H1 (cell line): ENCODE data around the gene P3H1. TPM values are rescaled to one million over a fixed set of nuclear protein-coding genes. Genes with fewer than 3 reads are reported as not detected.

ENCODE experiments used
- CTCF ChIA-PET: fragments of 300-600 bp; sonication (Branson Sonifier 250); formaldehyde crosslinking; loops from one replicate; lab custom pipeline; 2021; ENCODE audit not compliant: partially characterized antibody; lab: Charles Lee
- POLR2A ChIA-PET: fragments of 300-600 bp; sonication (Branson Sonifier 250); formaldehyde crosslinking; loops from one replicate; lab custom pipeline; 2021; ENCODE audit warnings: inconsistent platforms; ENCODE audit not compliant: partially characterized antibody; lab: Charles Lee
- DNase-seq, 2 experiments: peaks; one replicate each; pipeline versions ENCODE4 v3.0.0 to v3.0.0-alpha.2; 2010 to 2022; ENCODE audit warnings: low spot score in 2 of 2, low read depth in 1 of 2, mixed read lengths in 1 of 2
- FAIRE-seq: peaks from 2 replicates; lab custom pipeline; 2011; peaks lifted over from hg19 to GRCh38; lab: Jason Lieb, UNC
- H2AFZ ChIP-seq: 2 replicates; pipeline ENCODE4 v1.8.1; 2012; ENCODE audit warnings: low read length, inconsistent platforms
- H2AK5ac ChIP-seq: 2 replicates; pipeline ENCODE4 v1.6.1; 2013; ENCODE audit warnings: low read depth, low read length
- H2BK120ac ChIP-seq: replicated peaks from 2 replicates; pipeline ENCODE3; 2013; ENCODE audit warnings: low read depth, low read length, inconsistent platforms
- H2BK12ac ChIP-seq: 2 replicates; pipeline ENCODE4 v1.6.1; 2013; ENCODE audit warnings: low read depth, low read length
- H2BK15ac ChIP-seq: 2 replicates; pipeline ENCODE4 v1.6.1; 2013; ENCODE audit warnings: low read length
- H2BK20ac ChIP-seq: 2 replicates; pipeline ENCODE4 v1.6.1; 2013; ENCODE audit warnings: low read length
- H2BK5ac ChIP-seq: 2 replicates; pipeline ENCODE4 v1.6.1; 2013; ENCODE audit warnings: low read depth, low read length
- H3K14ac ChIP-seq: 2 replicates; pipeline ENCODE4 v1.6.1; 2013; ENCODE audit warnings: inconsistent platforms; ENCODE audit not compliant: insufficient read length
- H3K18ac ChIP-seq: 2 replicates; pipeline ENCODE4 v1.6.1; 2013; ENCODE audit warnings: low read length; ENCODE audit errors: extremely low read depth
- H3K23ac ChIP-seq: 2 replicates; pipeline ENCODE4 v1.6.1; 2013; ENCODE audit warnings: inconsistent platforms; ENCODE audit not compliant: insufficient read length
- H3K23me2 ChIP-seq: 2 replicates; pipeline ENCODE4 v1.6.1; 2013; ENCODE audit warnings: low read depth, low read length
- H3K27ac ChIP-seq: 2 replicates; pipeline ENCODE4 v1.6.1; 2011; ENCODE audit warnings: low read depth, low read length, inconsistent platforms
- H3K27me3 ChIP-seq, 4 experiments: replicated peaks in 1 of 4; 1 replicate in 1 of 4; 2 replicates in 3 of 4; pipeline versions ENCODE4 v1.6.1 to v1.8.1; 2011 to 2013; ENCODE audit warnings: low read length in 3 of 4, mild to moderate bottlenecking in 3 of 4, inconsistent platforms in 2 of 4, mixed read lengths in 2 of 4, moderate library complexity in 1 of 4; ENCODE audit not compliant: control insufficient read depth in 3 of 4, insufficient read depth in 3 of 4; ENCODE audit errors: extremely low read depth in 1 of 4
- H3K36me3 ChIP-seq, 4 experiments: 2 replicates each; pipeline versions ENCODE4 v1.6.1 to v1.8.1; 2011 to 2013; ENCODE audit warnings: mild to moderate bottlenecking in 4 of 4, low read length in 3 of 4, moderate library complexity in 2 of 4, control low read depth in 1 of 4, inconsistent platforms in 1 of 4; ENCODE audit not compliant: insufficient read depth in 4 of 4, control insufficient read depth in 2 of 4
- H3K4ac ChIP-seq: replicated peaks from 2 replicates; pipeline ENCODE3; 2013; ENCODE audit warnings: low read length, low read depth, mixed read lengths, inconsistent platforms; ENCODE audit not compliant: insufficient read length
- H3K4me1 ChIP-seq, 4 experiments: replicated peaks in 1 of 4; 1 replicate in 1 of 4; 2 replicates in 3 of 4; pipeline versions ENCODE4 v1.6.1 to v1.8.1; 2011 to 2013; ENCODE audit warnings: low read length in 3 of 4, inconsistent platforms in 2 of 4, mixed read lengths in 1 of 4; ENCODE audit not compliant: insufficient read depth in 4 of 4, control insufficient read depth in 3 of 4
- H3K4me2 ChIP-seq, 2 experiments: 2 replicates each; pipeline versions ENCODE4 v1.6.1 to v1.8.1; 2011 to 2013; ENCODE audit warnings: low read depth in 2 of 2, low read length in 2 of 2, control low read depth in 1 of 2, inconsistent platforms in 1 of 2, mild to moderate bottlenecking in 1 of 2; ENCODE audit not compliant: insufficient read depth in 1 of 2
- H3K4me3 ChIP-seq, 4 experiments: fragments of 200-600, 300-600 bp in 1 of 4; sonication (generic), shearing (Covaris generic), sonication (Bioruptor Twin) in 1 of 4; 2 replicates each; pipeline versions ENCODE4 v1.5.1 to v1.8.1; 2011 to 2016; ENCODE audit warnings: low read length in 4 of 4, low read depth in 3 of 4, control low read depth in 2 of 4, inconsistent platforms in 2 of 4, mild to moderate bottlenecking in 2 of 4, mixed read lengths in 1 of 4, moderate library complexity in 1 of 4; ENCODE audit not compliant: insufficient read depth in 2 of 4; ENCODE audit errors: extremely low read depth in 1 of 4
- H3K56ac ChIP-seq: replicated peaks from 2 replicates; pipeline ENCODE3; 2013; ENCODE audit warnings: low read depth, mild to moderate bottlenecking, mixed read lengths, low read length, inconsistent platforms; ENCODE audit not compliant: insufficient read length
- H3K79me1 ChIP-seq: 2 replicates; pipeline ENCODE4 v1.6.1; 2013; ENCODE audit warnings: low read depth, low read length, control low read depth
- H3K79me2 ChIP-seq, 2 experiments: 2 replicates each; pipeline versions ENCODE4 v1.6.1 to v1.8.1; 2012 to 2013; ENCODE audit warnings: low read length in 2 of 2, mild to moderate bottlenecking in 2 of 2, inconsistent platforms in 1 of 2; ENCODE audit not compliant: insufficient read depth in 2 of 2, control insufficient read depth in 1 of 2
- H3K9ac ChIP-seq, 4 experiments: replicated peaks in 1 of 4; 1 replicate in 1 of 4; 2 replicates in 3 of 4; pipeline versions ENCODE4 v1.6.1 to v1.8.1; 2011 to 2013; ENCODE audit warnings: low read depth in 3 of 4, low read length in 3 of 4, control low read depth in 2 of 4, mild to moderate bottlenecking in 2 of 4, moderate library complexity in 2 of 4, inconsistent platforms in 1 of 4; ENCODE audit errors: extremely low read depth in 1 of 4
- H3K9me3 ChIP-seq, 2 experiments: 2 replicates each; pipeline versions ENCODE4 v1.6.1 to v1.8.1; 2012 to 2013; ENCODE audit warnings: mild to moderate bottlenecking in 2 of 2, moderate library complexity in 2 of 2, control low read depth in 1 of 2, inconsistent platforms in 1 of 2, low read depth in 1 of 2, low read length in 1 of 2, mixed read lengths in 1 of 2; ENCODE audit not compliant: insufficient read depth in 2 of 2
- H4K20me1 ChIP-seq, 2 experiments: replicated peaks in 1 of 2; 2 replicates each; pipeline versions ENCODE3 to v1.8.1; 2011 to 2013; ENCODE audit warnings: inconsistent platforms in 2 of 2, low read length in 2 of 2, mild to moderate bottlenecking in 1 of 2; ENCODE audit not compliant: insufficient read depth in 2 of 2, control insufficient read depth in 1 of 2
- H4K5ac ChIP-seq: 2 replicates; pipeline ENCODE4 v1.6.1; 2013; ENCODE audit warnings: low read length, low read depth, mixed read lengths, inconsistent platforms; ENCODE audit not compliant: insufficient read length
- H4K8ac ChIP-seq: 2 replicates; pipeline ENCODE4 v1.8.0; 2013; ENCODE audit warnings: mild to moderate bottlenecking, moderate library complexity, low read length, inconsistent platforms; ENCODE audit not compliant: insufficient read depth; ENCODE audit errors: extremely low read depth
- H4K91ac ChIP-seq: replicated peaks from 2 replicates; pipeline ENCODE3; 2013; ENCODE audit warnings: low read length, mixed read lengths, inconsistent platforms; ENCODE audit not compliant: insufficient read length
- JUND ChIP-seq: IDR thresholded peaks from 2 replicates; pipeline ENCODE4 v1.6.1; 2011; ENCODE audit warnings: mild to moderate bottlenecking, improper control_type of control experiment, low read length
- POLR2AphosphoS5 ChIP-seq: IDR thresholded peaks from 2 replicates; pipeline ENCODE4 v1.6.1; 2011; ENCODE audit warnings: low read depth, low read length
- TBP ChIP-seq: IDR thresholded peaks from 2 replicates; pipeline ENCODE4 v1.6.1; 2011; ENCODE audit warnings: low read depth, low read length, improper control_type of control experiment
- WGBS, 2 experiments: shearing (Covaris generic) in 1 of 2; methylation state at CpG; one replicate each; pipeline versions ENCODE4 v1.1.6 to v1.1.7; 2013 to 2015; ENCODE audit warnings: low lambda C conversion rate in 2 of 2, mixed read lengths in 2 of 2, inconsistent platforms in 1 of 2, low coverage in 1 of 2, missing lambda C conversion rate in 1 of 2; ENCODE audit not compliant: insufficient replicate concordance in 2 of 2, insufficient coverage in 1 of 2, insufficient read length in 1 of 2; ENCODE audit errors: extremely low coverage in 1 of 2, missing lambda C conversion rate in 1 of 2; 5-methylcytosine and 5-hydroxymethylcytosine counted together
- polyA plus RNA-seq, 7 experiments: library from polyadenylated mRNA; depleted of rRNA in 3 of 7; stranded (reverse) in 5 of 7; unstranded in 2 of 7; fragments of >200 nt in 5 of 7; fragments of 200-250 nt in 2 of 7; gene quantifications; 1 replicate in 5 of 7; 2 replicates in 1 of 7; 4 replicates in 1 of 7; pipeline versions ENCODE4 v1.2.1 to v1.2.3, GENCODE V29; 2011 to 2013; ENCODE audit warnings: missing spikeins in 2 of 7, mixed read lengths in 2 of 7
- total RNA-seq: library from RNA; stranded (reverse); fragmentation: NEBNext Ultra II Directional; extraction: Animal tissue kit (Norgen Biotek cat#: 25700); gene quantifications from 2 replicates; pipeline ENCODE4 v1.2.1, GENCODE V29; 2021

Gene P3H1
- total and polyA plus RNA-seq, 2 of the 8 experiments (the other 6 are each of a cell fraction or from before 2014, with no cell fraction given) = 58.4 to 87.5 TPM

DNA sequence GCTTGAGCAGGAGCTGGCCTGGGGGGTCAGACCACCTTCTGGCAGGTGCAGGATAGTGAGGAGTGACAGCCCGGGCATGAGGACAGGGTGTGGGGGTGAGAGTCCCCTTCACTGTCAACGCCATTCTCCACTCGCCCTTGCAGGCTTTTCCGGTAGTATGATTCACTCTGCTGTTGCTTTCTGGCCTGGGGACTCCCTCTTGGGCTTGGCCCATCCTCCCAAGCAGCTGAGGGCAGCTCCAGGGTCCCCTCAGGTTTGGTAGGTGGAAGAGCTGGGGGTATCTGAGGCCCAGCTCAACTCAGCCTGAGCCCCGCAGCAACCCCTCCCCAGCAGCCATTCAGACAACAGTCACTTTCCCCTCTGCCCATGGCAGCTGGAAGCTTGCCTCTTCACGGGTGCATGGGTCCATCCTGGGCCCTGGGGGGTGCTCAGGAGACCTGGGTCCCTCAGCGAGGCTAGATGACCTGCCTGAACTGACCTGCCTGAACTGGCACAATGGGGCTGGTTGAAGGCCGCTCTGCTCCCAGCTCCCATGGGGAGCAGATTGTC is 28.1 kb downstream of the P3H1 start:
- CTCF ChIA-PET = interaction anchor here (0.6 to 1.2 kb wide), 5 partner anchors 9 to 48 kb away, joined by 3 read pairs; no protein-coding TSS in a partner anchor
- H3K14ac ChIP-seq = no peak overlapping the region
- no peak overlapping the region for H3K27ac ChIP-seq
- H3K36me3 ChIP-seq = no peaks in the 10 kb centered on the region
- H3K79me1 ChIP-seq = peaks cover 3% of the 10 kb centered on the region; the same call in 1 of the 2 replicates
- no peak overlapping the region for H3K4me3 ChIP-seq
- H3K79me2 ChIP-seq = no peaks in the 10 kb centered on the region
- H3K56ac ChIP-seq = no peak overlapping the region
- H4K8ac ChIP-seq = no peak overlapping the region
- H2BK12ac ChIP-seq = 0 out of 2 replicates have a peak overlapping the region, but pooled peaks have one; percentile 60
- no peak overlapping the region for H2AFZ ChIP-seq
- no peak overlapping the region for H2BK20ac ChIP-seq
- no peak overlapping the region for H2AK5ac ChIP-seq
- POLR2A ChIA-PET = interaction anchor here (0.5 to 2.2 kb wide), 2 partner anchors 57 to 80 kb away, joined by 3 to 7 read pairs; partner anchors contain the start of gene YBX1
- H3K9me3 ChIP-seq = no peaks in the 10 kb centered on the region
- H2BK120ac ChIP-seq = no peak overlapping the region
- H3K27me3 ChIP-seq = no peaks in the 10 kb centered on the region
- H3K4ac ChIP-seq = no peak overlapping the region
- H3K18ac ChIP-seq = no peak overlapping the region
- no peak overlapping the region for H4K5ac ChIP-seq
- FAIRE-seq = no peak
- no peak overlapping the region for H3K23ac ChIP-seq
- no peak overlapping the region for H3K9ac ChIP-seq
- no peak for DNase-seq
- H4K91ac ChIP-seq = peak overlapping the region; percentile 16
- WGBS, 2 experiments = 90% methylated on average over 8 of the region's 8 CpGs; no CpG with 5 or more reads in 1 of the 2 experiments
- peaks cover 5% of the 10 kb centered on the region; the same call in 1 of the 2 replicates for H3K23me2 ChIP-seq
- peaks cover 0 to 40% (median 28%) of the 10 kb centered on the region in 4 experiments; a peak in 6 of 7 replicates for H3K4me1 ChIP-seq
- peak overlapping the region; percentile 78; the same call in 1 of the 2 replicates for H2BK5ac ChIP-seq
- TF ChIP-seq POLR2AphosphoS5 = no peak
- no peak for TF ChIP-seq TBP
- no peak for TF ChIP-seq JUND
- H3K4me2 ChIP-seq = peak overlapping the region in 1 of 2 experiments; percentile 77; a peak in 1 of 4 replicates
- H4K20me1 ChIP-seq = peaks cover 0 to 4% of the 10 kb centered on the region in 2 experiments
- no peak overlapping the region for H2BK15ac ChIP-seq
